ENCODE data around the gene PUS3.
"Not testable (repeated sequence)": the region's sequence is repeated elsewhere in the genome, so short reads cannot be mapped to it uniquely, and the experiment has no call there.

Gene PUS3

GRCh38 chr11:125914601-125915000, 11.6 kb upstream of the PUS3 start:
- H3K9me3 ChIP-seq (ENCODE audit: control insufficient read depth, low read length); H3K4me1 ChIP-seq (ENCODE audit: control insufficient read depth, insufficient read depth, low read length, poor library complexity, severe bottlenecking); H3K27ac ChIP-seq (ENCODE audit: low read depth, low read length, severe bottlenecking); H3K4me3 ChIP-seq (ENCODE audit: extremely low read depth, insufficient read depth, low read length, poor library complexity, severe bottlenecking); H3K36me3 ChIP-seq (ENCODE audit: control insufficient read depth, insufficient read depth, low read length): not testable (repeated sequence)
- 67 to 90% methylated on average over 1 to 2 of the region's 3 CpGs for WGBS, 2 experiments (ENCODE audit: insufficient coverage in 2 of 2)

DNA sequence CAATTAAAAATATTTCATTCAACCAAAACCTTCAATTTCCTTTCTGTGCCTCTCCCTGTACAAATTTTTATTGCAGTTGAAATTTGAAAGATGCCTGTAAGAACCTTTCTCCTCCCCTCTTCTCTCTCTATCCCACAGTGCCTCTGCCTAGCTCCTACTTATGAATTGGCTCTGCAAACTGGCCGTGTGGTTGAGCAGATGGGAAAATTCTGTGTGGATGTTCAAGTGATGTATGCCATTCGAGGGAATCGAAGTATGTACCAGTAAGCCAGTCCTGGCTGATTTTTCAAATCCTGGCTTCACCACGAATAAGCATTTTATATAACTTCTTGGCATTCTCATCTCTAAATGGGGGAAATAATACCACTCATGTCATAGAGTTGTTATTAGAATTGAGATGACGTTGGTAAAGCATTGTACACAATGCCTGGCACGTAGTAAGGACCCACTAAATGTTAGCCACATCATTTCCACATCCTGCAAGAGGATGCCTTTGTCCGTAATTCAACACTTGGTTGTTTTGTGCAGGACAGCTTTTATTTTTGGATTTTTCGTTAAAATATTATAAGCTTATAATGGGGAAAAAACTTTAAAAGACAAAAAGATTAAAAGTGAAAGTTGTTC, 7.3 kb upstream of the PUS3 start:
- H3K4me1 ChIP-seq (ENCODE audit: control insufficient read depth, insufficient read depth, low read length, poor library complexity, severe bottlenecking) = no peaks in the 10 kb centered on the region
- WGBS, 2 experiments (ENCODE audit: insufficient coverage in 2 of 2) = 86 to 100% methylated on average over 2 to 4 of the region's 8 CpGs
- no peak overlapping the region for H3K27ac ChIP-seq (ENCODE audit: low read depth, low read length, severe bottlenecking)

GRCh38 chr11:125904678-125905077, 1.7 kb upstream of the PUS3 start:
- Histone ChIP-seq H3K36me3 (ENCODE audit: control insufficient read depth, insufficient read depth, low read length) (peaks cover 9% of the 10 kb centered on the region), H3K4me3 (ENCODE audit: extremely low read depth, insufficient read depth, low read length, poor library complexity, severe bottlenecking) (peak overlapping the region; percentile 73), H3K27ac (ENCODE audit: low read depth, low read length, severe bottlenecking) (no peak overlapping the region), H3K9me3 (ENCODE audit: control insufficient read depth, low read length) (peaks cover 7% of the 10 kb centered on the region), H3K4me1 (ENCODE audit: control insufficient read depth, insufficient read depth, low read length, poor library complexity, severe bottlenecking) (no peaks in the 10 kb centered on the region)
- WGBS, 2 experiments (ENCODE audit: insufficient coverage in 2 of 2) = 75 to 81% methylated on average over 8 to 10 of the region's 11 CpGs

More for the DNA sequence above, 7.3 kb upstream of the PUS3 start:
- Histone ChIP-seq H3K36me3 (ENCODE audit: control insufficient read depth, insufficient read depth, low read length) (no peaks in the 10 kb centered on the region), H3K9me3 (ENCODE audit: control insufficient read depth, low read length) (no peaks in the 10 kb centered on the region), H3K4me3 (ENCODE audit: extremely low read depth, insufficient read depth, low read length, poor library complexity, severe bottlenecking) (no peak overlapping the region)

DNA sequence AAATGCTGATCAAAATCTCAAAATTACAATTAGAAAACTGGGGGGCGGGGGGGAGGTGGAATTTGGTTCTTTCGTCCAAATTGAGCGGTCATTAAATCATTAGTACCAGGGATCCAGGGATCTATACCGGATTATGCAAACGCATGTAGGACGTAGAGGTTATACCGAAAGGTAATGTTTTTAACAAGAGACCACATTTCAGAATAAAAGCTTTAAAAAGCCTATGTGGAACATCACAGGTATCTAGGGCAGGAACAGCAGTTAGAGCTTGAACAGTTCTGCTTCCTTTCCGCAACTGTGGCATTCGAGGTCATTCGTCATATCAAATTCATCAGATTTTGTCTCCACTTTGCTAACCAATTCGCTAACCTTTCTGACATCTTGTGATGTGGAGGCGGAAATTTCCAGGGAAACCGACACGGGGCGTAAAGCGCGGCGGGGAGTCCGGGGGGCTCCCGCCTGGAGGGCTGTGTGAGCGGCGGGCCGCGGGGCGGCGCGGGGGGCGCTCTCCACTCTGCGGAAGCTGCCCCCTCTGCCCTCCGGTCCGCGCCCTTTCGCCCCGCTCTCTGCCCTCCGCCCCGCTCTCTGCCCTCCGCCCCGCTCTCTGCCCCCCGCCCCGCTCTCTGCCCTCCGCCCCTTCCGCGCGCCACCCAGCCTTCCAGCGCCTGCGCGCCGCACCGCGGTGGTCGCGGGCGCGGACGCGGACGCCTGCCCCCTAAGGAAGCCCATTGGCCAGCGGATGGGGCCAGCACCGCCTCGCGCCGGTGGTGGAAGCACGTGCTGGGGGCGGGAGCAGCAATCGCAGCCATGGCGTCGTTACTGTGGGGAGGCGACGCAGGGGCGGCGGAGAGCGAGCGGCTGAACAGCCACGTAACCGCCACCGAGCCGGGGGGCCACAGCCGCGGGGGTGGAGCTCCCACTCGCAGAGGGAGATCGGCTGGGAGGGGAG, 979 bp upstream of the PUS3 start, which contains the start of gene DDX25:
DDX25 (plus strand) TSS at position 798 of the 949 bp plus-strand sequence; CDS start at position 808, 10 bp downstream.
- no peak within 1 kb of the TSS for H3K27ac ChIP-seq (ENCODE audit: low read depth, low read length, severe bottlenecking)

GRCh38 chr11:125902277-125902926, 604 bp downstream of the PUS3 start:
- no peaks in the 10 kb centered on the region for H3K4me1 ChIP-seq (ENCODE audit: control insufficient read depth, insufficient read depth, low read length, poor library complexity, severe bottlenecking)
- H3K27ac ChIP-seq (ENCODE audit: low read depth, low read length, severe bottlenecking) = peak overlapping the region; percentile 59
- peak overlapping the region; percentile 73 for H3K4me3 ChIP-seq (ENCODE audit: extremely low read depth, insufficient read depth, low read length, poor library complexity, severe bottlenecking)
- WGBS, 2 experiments (ENCODE audit: insufficient coverage in 2 of 2) = 66 to 79% methylated on average over 9 to 13 of the region's 20 CpGs
- H3K36me3 ChIP-seq (ENCODE audit: control insufficient read depth, insufficient read depth, low read length) = peaks cover 18% of the 10 kb centered on the region
- H3K9me3 ChIP-seq (ENCODE audit: control insufficient read depth, low read length) = peaks cover 7% of the 10 kb centered on the region

More for the DNA sequence above, 979 bp upstream of the PUS3 start, which contains the start of gene DDX25:
- H3K4me1 ChIP-seq (ENCODE audit: control insufficient read depth, insufficient read depth, low read length, poor library complexity, severe bottlenecking) = no peaks in the 10 kb centered on the region
- 4 to 8% methylated on average over 25 to 37 of the region's 81 CpGs for WGBS, 2 experiments (ENCODE audit: insufficient coverage in 2 of 2)
- H3K36me3 ChIP-seq (ENCODE audit: control insufficient read depth, insufficient read depth, low read length) = peaks cover 15% of the 10 kb centered on the region
- peaks cover 7% of the 10 kb centered on the region for H3K9me3 ChIP-seq (ENCODE audit: control insufficient read depth, low read length)
- H3K4me3 ChIP-seq (ENCODE audit: extremely low read depth, insufficient read depth, low read length, poor library complexity, severe bottlenecking) = peak within 1 kb of the TSS; percentile 73

DNA sequence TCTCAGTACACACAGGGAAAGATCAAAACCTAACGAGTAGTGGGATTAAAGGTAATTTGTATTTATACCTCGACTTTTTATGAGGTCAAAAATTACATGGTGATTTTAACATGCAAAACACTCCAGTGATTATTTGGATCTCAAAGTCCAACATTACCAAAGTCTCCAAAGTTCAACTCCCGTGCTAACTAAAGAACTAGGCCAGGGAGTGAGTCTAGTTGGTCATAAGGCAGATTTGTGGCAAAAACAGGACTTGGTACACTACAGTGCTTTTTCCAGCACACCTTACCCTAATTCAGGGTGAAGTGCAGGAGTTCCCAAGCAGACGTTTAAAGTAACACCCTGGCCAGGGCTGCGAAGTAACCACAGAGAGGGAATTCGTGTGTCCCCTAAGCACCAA, 1.1 kb downstream of the PUS3 start:
- Histone ChIP-seq H3K4me1 (ENCODE audit: control insufficient read depth, insufficient read depth, low read length, poor library complexity, severe bottlenecking) (no peaks in the 10 kb centered on the region), H3K9me3 (ENCODE audit: control insufficient read depth, low read length) (peaks cover 7% of the 10 kb centered on the region), H3K36me3 (ENCODE audit: control insufficient read depth, insufficient read depth, low read length) (peaks cover 18% of the 10 kb centered on the region), H3K4me3 (ENCODE audit: extremely low read depth, insufficient read depth, low read length, poor library complexity, severe bottlenecking) (peak overlapping the region; percentile 73), H3K27ac (ENCODE audit: low read depth, low read length, severe bottlenecking) (no peak overlapping the region)
- 81 to 91% methylated on average over 3 to 4 of the region's 6 CpGs for WGBS, 2 experiments (ENCODE audit: insufficient coverage in 2 of 2)

DNA sequence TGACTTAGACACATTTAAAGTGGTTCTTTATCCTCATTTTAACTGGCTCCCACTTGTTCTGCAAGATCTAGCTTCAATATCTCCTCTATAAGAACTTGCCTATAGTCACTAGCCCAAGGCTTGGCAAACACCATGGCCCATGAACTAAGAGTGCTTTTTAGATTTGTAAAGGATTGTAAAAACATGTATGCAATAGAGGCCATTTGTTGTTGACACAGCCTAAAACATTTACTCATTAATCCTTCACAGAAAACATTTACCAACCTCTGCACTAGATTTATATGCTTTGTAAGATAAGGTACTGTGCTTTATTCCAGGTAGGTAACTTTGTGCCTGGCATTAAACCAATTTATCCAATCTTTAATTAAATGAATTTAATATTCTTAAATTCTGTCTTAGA, 10.0 kb downstream of the PUS3 start:
- Histone ChIP-seq H3K9me3 (ENCODE audit: control insufficient read depth, low read length) (no peaks in the 10 kb centered on the region), H3K36me3 (ENCODE audit: control insufficient read depth, insufficient read depth, low read length) (peaks cover 34% of the 10 kb centered on the region), H3K4me3 (ENCODE audit: extremely low read depth, insufficient read depth, low read length, poor library complexity, severe bottlenecking) (no peak overlapping the region), H3K27ac (ENCODE audit: low read depth, low read length, severe bottlenecking) (no peak overlapping the region), H3K4me1 (ENCODE audit: control insufficient read depth, insufficient read depth, low read length, poor library complexity, severe bottlenecking) (no peaks in the 10 kb centered on the region)

GRCh38 chr11:125892071-125892470, 10.9 kb downstream of the PUS3 start:
- no peaks in the 10 kb centered on the region for H3K4me1 ChIP-seq (ENCODE audit: control insufficient read depth, insufficient read depth, low read length, poor library complexity, severe bottlenecking)
- no peaks in the 10 kb centered on the region for H3K9me3 ChIP-seq (ENCODE audit: control insufficient read depth, low read length)
- H3K27ac ChIP-seq (ENCODE audit: low read depth, low read length, severe bottlenecking) = no peak overlapping the region
- H3K4me3 ChIP-seq (ENCODE audit: extremely low read depth, insufficient read depth, low read length, poor library complexity, severe bottlenecking) = no peak overlapping the region
- peaks cover 34% of the 10 kb centered on the region for H3K36me3 ChIP-seq (ENCODE audit: control insufficient read depth, insufficient read depth, low read length)

DNA sequence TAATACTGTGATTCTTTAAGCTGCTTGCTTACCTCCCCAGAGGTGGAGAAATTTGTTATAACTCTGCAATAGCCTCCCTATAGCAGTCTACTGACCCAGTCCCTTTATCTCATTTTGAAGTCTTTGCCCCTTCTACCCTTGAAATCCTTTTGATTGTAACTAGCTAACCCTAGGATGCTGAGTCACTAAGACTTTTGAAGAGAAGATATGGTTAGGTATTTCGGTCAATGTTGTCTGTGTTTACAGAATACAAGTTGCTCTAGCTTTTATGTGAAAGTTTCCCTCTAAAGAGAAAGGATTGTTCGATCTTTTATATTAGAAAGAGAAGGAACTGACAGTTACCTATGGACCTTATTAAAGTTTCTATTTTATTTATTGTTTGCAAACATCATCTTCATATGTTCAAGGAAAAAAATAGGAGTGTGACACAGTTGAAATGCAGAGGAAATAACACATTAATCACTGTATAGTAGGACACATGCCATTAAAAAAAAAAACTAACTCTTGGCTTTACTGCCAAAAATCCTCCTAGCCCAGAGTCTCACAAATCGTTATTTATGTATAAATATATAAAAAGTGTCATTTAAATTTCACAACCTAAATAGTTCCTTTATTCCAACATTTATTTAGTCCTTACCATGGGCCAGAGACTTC, 12.4 kb downstream of the PUS3 start:
- Histone ChIP-seq H3K36me3 (ENCODE audit: control insufficient read depth, insufficient read depth, low read length) (peaks cover 29% of the 10 kb centered on the region), H3K27ac (ENCODE audit: low read depth, low read length, severe bottlenecking) (no peak overlapping the region), H3K4me1 (ENCODE audit: control insufficient read depth, insufficient read depth, low read length, poor library complexity, severe bottlenecking) (no peaks in the 10 kb centered on the region), H3K4me3 (ENCODE audit: extremely low read depth, insufficient read depth, low read length, poor library complexity, severe bottlenecking) (no peak overlapping the region), H3K9me3 (ENCODE audit: control insufficient read depth, low read length) (no peaks in the 10 kb centered on the region)
- 40 to 100% methylated on average over 1 of the region's 3 CpGs for WGBS, 2 experiments (ENCODE audit: insufficient coverage in 2 of 2)

All from mesodermal cell (in vitro differentiated cells).